HG02884 (cell line): Measurements from ENCODE around the gene FAM227A.

Experiments
- ATAC-seq: cut with Tn5 transposase; IDR thresholded peaks from one replicate; pipeline ENCODE4 v1.9.1; 2021; ENCODE audit warnings: mild to moderate bottlenecking, moderate library complexity; ENCODE audit not compliant: unreplicated experiment

FAM227A gene

DNA sequence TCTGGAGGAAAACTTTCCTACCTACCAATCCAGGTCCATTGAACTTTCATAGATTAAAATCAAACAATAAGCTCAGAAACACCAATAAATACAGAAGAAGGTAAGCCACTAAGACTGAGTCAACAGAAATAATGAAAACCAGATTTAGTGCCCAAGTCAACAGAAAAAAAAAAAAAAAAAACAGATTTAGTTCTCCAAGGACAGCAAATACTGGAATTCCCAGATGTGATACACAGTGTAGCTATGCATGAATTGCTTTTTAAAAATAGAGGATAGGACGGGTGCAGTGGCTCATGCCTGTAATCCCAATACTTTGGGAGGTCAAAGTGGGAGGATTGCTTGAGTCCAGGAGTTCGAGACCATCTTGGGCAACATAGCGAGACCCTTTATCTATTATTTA, 101.9 kb downstream of the FAM227A start:
- ATAC-seq: no peak

DNA sequence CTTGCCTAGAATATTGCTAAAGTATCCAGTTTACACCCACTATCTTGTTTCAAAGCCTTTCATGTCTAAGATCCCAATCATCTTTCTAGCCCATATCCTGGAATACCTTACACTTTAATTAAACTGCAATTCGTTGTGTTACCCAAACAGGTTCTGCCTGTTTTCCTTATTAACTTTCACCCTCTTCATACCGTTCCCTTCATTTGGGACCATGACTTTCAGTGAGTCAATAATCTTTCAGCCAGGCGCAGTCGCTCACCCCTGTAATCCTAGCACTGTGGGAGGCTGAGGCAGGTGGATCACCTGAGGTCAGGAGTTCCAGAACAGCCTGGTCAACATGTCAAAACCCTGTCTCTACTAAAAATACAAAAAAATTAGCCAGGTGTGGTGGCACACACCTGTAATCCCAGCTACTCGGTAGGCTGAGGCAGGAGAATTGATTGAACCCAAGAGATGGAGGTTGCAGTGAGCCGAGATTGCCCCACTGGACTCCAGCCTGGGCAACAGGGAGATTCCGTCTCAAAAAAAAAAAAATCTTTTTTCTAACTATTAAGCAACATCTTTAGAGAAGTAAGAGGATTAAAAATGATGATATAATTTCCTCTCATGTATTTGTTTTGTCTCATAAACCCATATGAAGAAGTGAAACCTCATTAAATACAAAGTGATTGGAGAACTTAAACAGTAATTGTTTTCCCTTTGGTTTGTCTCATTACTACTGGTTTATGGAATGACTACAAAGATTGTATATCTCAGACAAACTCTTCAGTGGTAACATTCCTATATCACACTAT, 106.9 kb downstream of the FAM227A start:
- ATAC-seq: no peak

DNA sequence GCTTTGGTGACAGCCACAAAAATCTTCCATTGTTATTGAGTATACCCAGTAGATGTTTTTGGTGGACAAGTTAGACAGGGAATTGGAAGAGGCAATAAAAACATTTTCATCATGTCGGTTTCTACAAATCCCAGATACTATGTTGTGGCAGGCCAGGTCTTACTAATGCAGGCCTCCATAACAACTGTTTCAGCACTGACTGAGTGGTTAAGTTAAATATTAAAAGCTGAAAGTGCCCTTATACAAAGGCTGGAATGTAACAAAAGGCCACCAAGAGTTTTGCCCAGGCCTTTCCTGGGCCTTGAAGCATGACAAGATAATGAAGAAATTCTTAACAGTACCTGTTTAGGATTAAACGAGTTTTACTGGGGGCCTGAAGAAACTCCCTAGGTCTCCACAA, 115.5 kb downstream of the FAM227A start:
- ATAC-seq: no peak

DNA sequence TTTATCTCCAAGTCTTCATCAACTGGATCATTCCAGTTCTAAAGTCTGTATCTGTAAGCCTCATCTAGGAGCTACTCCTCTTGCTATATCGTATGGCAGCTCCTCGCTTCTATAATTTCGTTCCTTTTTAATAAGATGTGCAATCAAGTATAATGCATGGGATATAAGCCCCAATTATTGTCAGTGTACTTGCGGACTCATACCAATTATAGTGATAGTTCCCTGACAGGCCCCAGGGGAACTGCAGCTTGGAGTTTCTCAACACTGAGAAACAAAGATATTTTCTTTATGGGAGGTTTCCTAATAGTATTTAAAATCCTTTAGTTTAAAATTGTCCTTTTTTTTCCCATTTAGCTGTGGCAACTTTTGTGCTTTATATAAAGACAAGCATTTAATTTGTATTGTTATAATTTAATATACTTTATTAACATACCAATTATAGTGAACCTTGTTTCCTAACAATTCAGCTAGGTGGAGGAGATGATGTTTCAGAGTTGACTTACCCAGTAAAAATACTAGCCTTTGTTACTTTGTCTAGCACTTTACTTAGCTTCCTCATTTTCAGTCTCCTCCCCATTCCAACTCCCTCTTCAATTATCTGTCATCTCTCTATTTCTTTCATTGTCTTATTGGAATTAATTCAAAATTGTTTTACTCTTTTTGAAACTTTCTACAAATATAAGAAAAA, 124.8 kb downstream of the FAM227A start:
- no peak for ATAC-seq
